Measurements from ENCODE around the gene PUS7. TPM values are rescaled to one million over a fixed set of nuclear protein-coding genes. Genes with fewer than 3 reads are reported as not detected.

The PUS7 gene
- total and polyA plus RNA-seq, 12 donors = 2.6 to 8.0 (median 4.9) TPM

- Histone ChIP-seq H3K27ac (no peak overlapping the region), H3K4me1 (no peaks in the 10 kb centered on the region), H3K36me3 (peaks cover 0 to 100% (median 46%) of the 10 kb centered on the region in 9 donors), H3K4me3 (no peak overlapping the region), H3K27me3 (no peaks in the 10 kb centered on the region), H3K9me3 (no peaks in the 10 kb centered on the region)
- DNase-seq = no peak
- WGBS, 2 donors = 93 to 94% methylated on average over 1 of the region's 1 CpG
- TF ChIP-seq CTCF (IDR thresholded peaks at IDR 0.05) = no peak
- no peak for ATAC-seq
- intact Hi-C loops (cut with DNase I) = no loop called here
Observed at GRCh38 chr7:105559926-105560325, 37.9 kb upstream of the PUS7 start.

GRCh38 chr7:105538339-105538738, 16.3 kb upstream of the PUS7 start:
- no peak for ATAC-seq
- TF ChIP-seq CTCF (IDR thresholded peaks at IDR 0.05) = no peak
- no peak overlapping the region for H3K27ac ChIP-seq
- intact Hi-C loops (cut with DNase I) = no loop called here
- peaks cover 3 to 11% (median 8%) of the 10 kb centered on the region in 9 donors for H3K4me1 ChIP-seq
- H3K36me3 ChIP-seq = peaks cover 0 to 98% (median 62%) of the 10 kb centered on the region in 9 donors
- H3K27me3 ChIP-seq = no peaks in the 10 kb centered on the region
- 83 to 85% methylated on average over 2 of the region's 2 CpGs for WGBS, 2 donors
- DNase-seq = no peak
- H3K4me3 ChIP-seq = no peak overlapping the region
- H3K9me3 ChIP-seq = no peaks in the 10 kb centered on the region

GRCh38 chr7:105532709-105533460, 10.8 kb upstream of the PUS7 start:
- Histone ChIP-seq H3K4me3 (peak overlapping the region; percentile 78 to 100 (median 90)), H3K27ac (peak overlapping the region in 8 of 10 donors; percentile 73 to 94 (median 88)), H3K36me3 (peaks cover 0 to 44% (median 17%) of the 10 kb centered on the region in 9 donors), H3K27me3 (no peaks in the 10 kb centered on the region), H3K4me1 (peaks cover 11 to 25% (median 22%) of the 10 kb centered on the region in 9 donors), H3K9me3 (no peaks in the 10 kb centered on the region)
- intact Hi-C loops (cut with DNase I) = no loop called here
- DNase-seq = no peak
- ATAC-seq = no peak
- WGBS, 2 donors = 32 to 33% methylated on average over 12 of the region's 12 CpGs
- TF ChIP-seq CTCF (IDR thresholded peaks at IDR 0.05) = no peak

GRCh38 chr7:105531792-105532671, 10.0 kb upstream of the PUS7 start, which contains the start of gene RINT1:
Gene RINT1, plus strand, starts transcription at chr7:105532201. Its CDS starts 115 bp downstream, at chr7:105532316.
- Histone ChIP-seq H3K27me3 (no peaks in the 10 kb centered on the region), H3K4me1 (peaks cover 11 to 25% (median 22%) of the 10 kb centered on the region in 9 donors), H3K36me3 (peaks cover 0 to 36% (median 13%) of the 10 kb centered on the region in 9 donors), H3K27ac (peak within 1 kb of the TSS; percentile 43 to 94 (median 88)), H3K9me3 (no peaks in the 10 kb centered on the region), H3K4me3 (peak within 1 kb of the TSS; percentile 78 to 100 (median 90))
- DNase-seq (peak; percentile 90 to 91), ATAC-seq (peak; percentile 99 to 100 (median 100))
- TF ChIP-seq CTCF (IDR thresholded peaks at IDR 0.05) = peak; percentile 65 to 95 (median 79)
- 2 to 3% methylated on average over 42 of the region's 42 CpGs for WGBS, 2 donors
- intact Hi-C loops (cut with DNase I) = no loop called here

All from heart right ventricle (tissue), 16 donors.